Measurements from ENCODE around the gene SOBP. TPM values are rescaled to one million over a fixed set of nuclear protein-coding genes. Genes with fewer than 3 reads are reported as not detected.

Gene SOBP
- total RNA-seq, 1 experiment from 2014 or later: 10.1 TPM

DNA sequence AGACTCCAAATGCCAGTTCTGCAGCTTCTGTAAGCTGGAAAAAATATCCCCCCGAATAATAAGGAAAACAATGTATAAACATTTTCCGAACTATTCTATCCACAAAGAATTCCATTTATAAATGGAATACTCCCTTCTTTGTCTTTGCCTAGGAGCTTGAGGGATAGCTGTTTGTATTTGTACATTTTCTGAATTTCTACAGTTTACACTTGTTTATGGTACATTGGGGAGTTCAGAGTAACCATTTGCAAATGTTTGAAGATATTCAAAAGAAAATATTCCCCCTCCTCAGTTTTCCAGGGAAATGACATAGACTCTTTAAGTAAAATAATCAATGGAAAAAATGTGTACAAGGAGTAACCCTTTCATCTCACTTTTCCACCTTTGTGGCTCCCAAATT is 149.6 kb downstream of the SOBP start:
- H3K27ac Mint-ChIP-seq: no peak overlapping the region
- no peaks in the 10 kb centered on the region for H3K9me3 Mint-ChIP-seq
- peaks cover 5% of the 10 kb centered on the region; the same call in 1 of the 2 replicates for H3K4me1 Mint-ChIP-seq
- ATAC-seq: no peak
- TF ChIP-seq ZNF423 (CRISPR knock-in tag; IDR thresholded peaks at IDR 0.05): no peak
- TF ChIP-seq ZNF532 (CRISPR knock-in tag; IDR thresholded peaks at IDR 0.05; ENCODE audit: borderline replicate concordance): no peak
- no peak for TF ChIP-seq ESRRA (CRISPR knock-in tag; IDR thresholded peaks at IDR 0.05; ENCODE audit: borderline replicate concordance)
- TF ChIP-seq, protein P1, sequence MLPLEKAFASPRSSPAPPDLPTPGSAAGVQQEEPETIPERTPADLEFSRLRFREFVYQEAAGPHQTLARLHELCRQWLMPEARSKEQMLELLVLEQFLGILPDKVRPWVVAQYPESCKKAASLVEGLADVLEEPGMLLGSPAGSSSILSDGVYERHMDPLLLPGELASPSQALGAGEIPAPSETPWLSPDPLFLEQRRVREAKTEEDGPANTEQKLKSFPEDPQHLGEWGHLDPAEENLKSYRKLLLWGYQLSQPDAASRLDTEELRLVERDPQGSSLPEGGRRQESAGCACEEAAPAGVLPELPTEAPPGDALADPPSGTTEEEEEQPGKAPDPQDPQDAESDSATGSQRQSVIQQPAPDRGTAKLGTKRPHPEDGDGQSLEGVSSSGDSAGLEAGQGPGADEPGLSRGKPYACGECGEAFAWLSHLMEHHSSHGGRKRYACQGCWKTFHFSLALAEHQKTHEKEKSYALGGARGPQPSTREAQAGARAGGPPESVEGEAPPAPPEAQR (CRISPR knock-in tag; IDR thresholded peaks at IDR 0.05): no peak
- no peak for TF ChIP-seq FOXP1 (CRISPR knock-in tag; IDR thresholded peaks at IDR 0.05; ENCODE audit: borderline replicate concordance)
- TF ChIP-seq JAZF1 (CRISPR knock-in tag; IDR thresholded peaks at IDR 0.05): no peak
- no peak for TF ChIP-seq CTCF (IDR thresholded peaks at IDR 0.05)
- TF ChIP-seq MXD4 (CRISPR knock-in tag; IDR thresholded peaks at IDR 0.05; ENCODE audit: borderline replicate concordance): no peak
- TF ChIP-seq, protein P2, sequence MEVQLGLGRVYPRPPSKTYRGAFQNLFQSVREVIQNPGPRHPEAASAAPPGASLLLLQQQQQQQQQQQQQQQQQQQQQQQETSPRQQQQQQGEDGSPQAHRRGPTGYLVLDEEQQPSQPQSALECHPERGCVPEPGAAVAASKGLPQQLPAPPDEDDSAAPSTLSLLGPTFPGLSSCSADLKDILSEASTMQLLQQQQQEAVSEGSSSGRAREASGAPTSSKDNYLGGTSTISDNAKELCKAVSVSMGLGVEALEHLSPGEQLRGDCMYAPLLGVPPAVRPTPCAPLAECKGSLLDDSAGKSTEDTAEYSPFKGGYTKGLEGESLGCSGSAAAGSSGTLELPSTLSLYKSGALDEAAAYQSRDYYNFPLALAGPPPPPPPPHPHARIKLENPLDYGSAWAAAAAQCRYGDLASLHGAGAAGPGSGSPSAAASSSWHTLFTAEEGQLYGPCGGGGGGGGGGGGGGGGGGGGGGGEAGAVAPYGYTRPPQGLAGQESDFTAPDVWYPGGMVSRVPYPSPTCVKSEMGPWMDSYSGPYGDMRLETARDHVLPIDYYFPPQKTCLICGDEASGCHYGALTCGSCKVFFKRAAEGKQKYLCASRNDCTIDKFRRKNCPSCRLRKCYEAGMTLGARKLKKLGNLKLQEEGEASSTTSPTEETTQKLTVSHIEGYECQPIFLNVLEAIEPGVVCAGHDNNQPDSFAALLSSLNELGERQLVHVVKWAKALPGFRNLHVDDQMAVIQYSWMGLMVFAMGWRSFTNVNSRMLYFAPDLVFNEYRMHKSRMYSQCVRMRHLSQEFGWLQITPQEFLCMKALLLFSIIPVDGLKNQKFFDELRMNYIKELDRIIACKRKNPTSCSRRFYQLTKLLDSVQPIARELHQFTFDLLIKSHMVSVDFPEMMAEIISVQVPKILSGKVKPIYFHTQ (CRISPR knock-in tag; IDR thresholded peaks at IDR 0.05): no peak
- TF ChIP-seq ZNF512 (CRISPR knock-in tag; IDR thresholded peaks at IDR 0.05; ENCODE audit: borderline replicate concordance): no peak
- TF ChIP-seq SP1 (CRISPR knock-in tag; conservative IDR thresholded peaks at IDR 0.05): no peak
- TF ChIP-seq PREB (CRISPR knock-in tag; IDR thresholded peaks at IDR 0.05; ENCODE audit: borderline replicate concordance): no peak
- no peak for TF ChIP-seq SOX15 (CRISPR knock-in tag; IDR thresholded peaks at IDR 0.05)
- no peak for TF ChIP-seq TCF7 (CRISPR knock-in tag; IDR thresholded peaks at IDR 0.05; ENCODE audit: low read depth)
- no peak for TF ChIP-seq AFF4 (CRISPR knock-in tag; IDR thresholded peaks at IDR 0.05; ENCODE audit: borderline replicate concordance)
- no peak for TF ChIP-seq OVOL2 (CRISPR knock-in tag; IDR thresholded peaks at IDR 0.05; ENCODE audit: borderline replicate concordance)
- peaks cover 9% of the 10 kb centered on the region for H3K27me3 Mint-ChIP-seq (ENCODE audit: low read depth)
- no peak overlapping the region for H3K4me3 Mint-ChIP-seq
- CTCF ChIA-PET: interaction anchor here (1.4 kb wide), 1 partner anchor 321 kb away, joined by 4 read pairs; no protein-coding TSS in a partner anchor
- POLR2A ChIA-PET: interaction anchor here (0.5 kb wide), 1 partner anchor 281 kb away, joined by 4 read pairs; no protein-coding TSS in a partner anchor
- no peak for DNase-seq (ENCODE audit: low spot score)
- H3K36me3 Mint-ChIP-seq: no peaks in the 10 kb centered on the region

Measured in WTC11 (cell line).